Measurements from ENCODE around the gene CRELD2.

GRCh38 chr22:49934891-49935557 is 16.6 kb downstream of the CRELD2 start:
- no peak for TF ChIP-seq CTCF (IDR thresholded peaks at IDR 0.05 in 4 of 5, conservative IDR thresholded peaks at IDR 0.05 in 1 of 5)
- TF ChIP-seq POLR2A (IDR thresholded peaks at IDR 0.05), result no peak

Measured in gastrocnemius medialis (tissue), 4 donors.